ENCODE data around the gene ATF6.
A peak's percentile ranks its signal among the peaks of the same experiment; 100 is the strongest.

The ATF6 gene

GRCh38 chr1:161844696-161845095 lies 78.6 kb downstream of the ATF6 start:
- H3K4me2 ChIP-seq (ENCODE audit: low read depth, low read length) = no peak overlapping the region
- H3K27me3 ChIP-seq (replicated peaks; ENCODE audit: insufficient read depth, low read length) = no peaks in the 10 kb centered on the region
- H3K9me3 ChIP-seq (replicated peaks; ENCODE audit: insufficient read depth, low read length) = no peaks in the 10 kb centered on the region
- H3K27ac ChIP-seq (ENCODE audit: low read length) = no peak overlapping the region
- DNase-seq = no peak
- no peaks in the 10 kb centered on the region for H3K9me2 ChIP-seq (replicated peaks; ENCODE audit: insufficient read depth, low read length)
- no peak overlapping the region for H3K9ac ChIP-seq (ENCODE audit: low read length)
- 0 out of 2 replicates have a peak, but pooled peaks cover under 1% of the 10 kb centered on the region for H3K79me2 ChIP-seq (ENCODE audit: low read length)
- no peak overlapping the region for H3K4me3 ChIP-seq (ENCODE audit: low read length)
- H3K4me1 ChIP-seq (ENCODE audit: low read length) = peaks cover 21% of the 10 kb centered on the region
- H4K20me1 ChIP-seq (ENCODE audit: insufficient read depth, low read length) = no peaks in the 10 kb centered on the region
- no peak overlapping the region for H2AFZ ChIP-seq (ENCODE audit: low read length)
- H3K36me3 ChIP-seq (replicated peaks; ENCODE audit: insufficient read depth, low read length) = peaks cover 3% of the 10 kb centered on the region; the same call in 1 of the 2 replicates
- H3F3A ChIP-seq (ENCODE audit: insufficient read depth, low read length) = peaks cover 13% of the 10 kb centered on the region
- TF ChIP-seq CTCF (IDR thresholded peaks at IDR 0.05; ENCODE audit: low read length) (no peak), EZH2phosphoT487 (IDR thresholded peaks at IDR 0.05; ENCODE audit: low read length) (no peak), EZH2 (optimal IDR thresholded peaks at IDR 0.05; ENCODE audit: low read depth, low read length) (no peak)

DNA sequence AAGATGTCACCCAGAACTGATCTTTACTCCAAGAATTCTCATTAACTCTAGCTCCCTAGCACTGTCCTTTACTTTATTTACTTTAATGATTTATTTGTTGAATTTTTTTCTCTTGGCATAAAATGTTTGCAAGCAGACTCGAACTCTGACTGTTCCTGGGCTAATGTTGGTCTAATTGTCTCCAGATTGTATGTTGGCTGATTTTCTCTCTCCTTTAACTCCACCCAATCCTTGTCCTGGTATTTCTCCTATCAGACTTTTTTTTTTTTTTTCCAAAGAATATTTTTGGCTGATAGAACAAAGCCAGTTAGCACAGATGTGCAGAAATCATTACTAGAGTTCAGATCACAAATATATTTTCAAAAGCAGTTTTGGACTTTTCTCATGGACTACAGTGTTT lies 82.6 kb downstream of the ATF6 start:
- Histone ChIP-seq H3K27ac (ENCODE audit: low read length) (peak overlapping the region; percentile 53; the same call in 1 of the 2 replicates), H3K9ac (ENCODE audit: low read length) (no peak overlapping the region), H3F3A (ENCODE audit: insufficient read depth, low read length) (peaks cover 14% of the 10 kb centered on the region), H3K4me3 (ENCODE audit: low read length) (peak overlapping the region; percentile 5; the same call in 1 of the 2 replicates), H3K9me2 (replicated peaks; ENCODE audit: insufficient read depth, low read length) (no peaks in the 10 kb centered on the region), H3K79me2 (ENCODE audit: low read length) (peaks cover 8% of the 10 kb centered on the region; the same call in 1 of the 2 replicates), H3K9me3 (replicated peaks; ENCODE audit: insufficient read depth, low read length) (no peaks in the 10 kb centered on the region), H3K4me2 (ENCODE audit: low read depth, low read length) (peak overlapping the region; percentile 42), H3K36me3 (replicated peaks; ENCODE audit: insufficient read depth, low read length) (peaks cover 18% of the 10 kb centered on the region), H3K27me3 (replicated peaks; ENCODE audit: insufficient read depth, low read length) (no peaks in the 10 kb centered on the region), H2AFZ (ENCODE audit: low read length) (no peak overlapping the region), H4K20me1 (ENCODE audit: insufficient read depth, low read length) (no peaks in the 10 kb centered on the region), H3K4me1 (ENCODE audit: low read length) (peaks cover 27% of the 10 kb centered on the region)
- DNase-seq = no peak
- no peak for TF ChIP-seq EZH2phosphoT487 (IDR thresholded peaks at IDR 0.05; ENCODE audit: low read length)
- TF ChIP-seq CTCF (IDR thresholded peaks at IDR 0.05; ENCODE audit: low read length) = no peak
- no peak for TF ChIP-seq EZH2 (optimal IDR thresholded peaks at IDR 0.05; ENCODE audit: low read depth, low read length)

- Histone ChIP-seq H3K27me3 (replicated peaks; ENCODE audit: insufficient read depth, low read length) (no peaks in the 10 kb centered on the region), H3K4me2 (ENCODE audit: low read depth, low read length) (peak overlapping the region; percentile 42), H3K9me3 (replicated peaks; ENCODE audit: insufficient read depth, low read length) (no peaks in the 10 kb centered on the region), H3F3A (ENCODE audit: insufficient read depth, low read length) (peaks cover 14% of the 10 kb centered on the region), H3K79me2 (ENCODE audit: low read length) (peaks cover 8% of the 10 kb centered on the region; the same call in 1 of the 2 replicates), H3K4me1 (ENCODE audit: low read length) (peaks cover 27% of the 10 kb centered on the region), H2AFZ (ENCODE audit: low read length) (0 out of 2 replicates have a peak overlapping the region, but pooled peaks have one; percentile 14), H4K20me1 (ENCODE audit: insufficient read depth, low read length) (no peaks in the 10 kb centered on the region), H3K27ac (ENCODE audit: low read length) (peak overlapping the region; percentile 53; the same call in 1 of the 2 replicates), H3K9me2 (replicated peaks; ENCODE audit: insufficient read depth, low read length) (no peaks in the 10 kb centered on the region), H3K4me3 (ENCODE audit: low read length) (peak overlapping the region; percentile 5), H3K36me3 (replicated peaks; ENCODE audit: insufficient read depth, low read length) (peaks cover 20% of the 10 kb centered on the region), H3K9ac (ENCODE audit: low read length) (0 out of 2 replicates have a peak overlapping the region, but pooled peaks have one; percentile 0)
- TF ChIP-seq EZH2 (optimal IDR thresholded peaks at IDR 0.05; ENCODE audit: low read depth, low read length) = no peak
- DNase-seq = peak; percentile 47
These were observed 83.4 kb downstream of the ATF6 start for GRCh38 chr1:161849518-161849917.

DNA sequence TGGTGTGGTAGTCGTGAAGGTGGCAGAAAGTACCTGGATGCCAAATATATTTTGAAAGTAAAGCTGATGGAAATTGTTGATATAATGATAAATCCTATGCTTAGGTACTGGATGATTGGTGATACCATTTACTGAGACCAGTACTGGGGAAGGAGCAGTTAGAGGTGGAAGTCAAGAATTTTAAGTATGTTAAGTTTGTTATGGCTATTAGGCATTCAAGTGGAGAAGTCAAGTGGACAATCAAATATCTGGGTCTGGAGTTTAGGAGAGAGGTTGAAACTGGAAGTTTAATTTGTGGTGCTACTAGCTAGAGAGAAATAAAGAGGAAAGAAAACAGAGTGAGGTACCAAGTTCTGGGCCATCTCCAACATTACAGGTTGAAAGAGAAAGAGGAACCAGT lies 89.1 kb downstream of the ATF6 start:
- no peak overlapping the region for H2AFZ ChIP-seq (ENCODE audit: low read length)
- no peak overlapping the region for H3K9ac ChIP-seq (ENCODE audit: low read length)
- H4K20me1 ChIP-seq (ENCODE audit: insufficient read depth, low read length) = no peaks in the 10 kb centered on the region
- no peak for TF ChIP-seq EZH2phosphoT487 (IDR thresholded peaks at IDR 0.05; ENCODE audit: low read length)
- no peak for TF ChIP-seq EZH2 (optimal IDR thresholded peaks at IDR 0.05; ENCODE audit: low read depth, low read length)
- no peak for TF ChIP-seq CTCF (IDR thresholded peaks at IDR 0.05; ENCODE audit: low read length)
- no peak overlapping the region for H3K4me2 ChIP-seq (ENCODE audit: low read depth, low read length)
- no peaks in the 10 kb centered on the region for H3K9me3 ChIP-seq (replicated peaks; ENCODE audit: insufficient read depth, low read length)
- H3K4me3 ChIP-seq (ENCODE audit: low read length) = no peak overlapping the region
- H3K9me2 ChIP-seq (replicated peaks; ENCODE audit: insufficient read depth, low read length) = no peaks in the 10 kb centered on the region
- H3K4me1 ChIP-seq (ENCODE audit: low read length) = peaks cover under 1% of the 10 kb centered on the region; the same call in 1 of the 2 replicates
- no peak for DNase-seq
- H3F3A ChIP-seq (ENCODE audit: insufficient read depth, low read length) = no peaks in the 10 kb centered on the region
- H3K27ac ChIP-seq (ENCODE audit: low read length) = no peak overlapping the region
- peaks cover 17% of the 10 kb centered on the region for H3K36me3 ChIP-seq (replicated peaks; ENCODE audit: insufficient read depth, low read length)
- peaks cover 2% of the 10 kb centered on the region; the same call in 1 of the 2 replicates for H3K79me2 ChIP-seq (ENCODE audit: low read length)
- no peaks in the 10 kb centered on the region for H3K27me3 ChIP-seq (replicated peaks; ENCODE audit: insufficient read depth, low read length)

Data from MM.1S (cell line).